Spleen (tissue), 11 donors: ENCODE data around the gene TECTB. TPM values are rescaled to one million over a fixed set of nuclear protein-coding genes. Genes with fewer than 3 reads are reported as not detected.

Experiments
- DNase-seq: peaks from one replicate; pipeline ENCODE4 v3.0.0-alpha.2; 2020
- H3K27ac ChIP-seq, 8 donors: fragments of 200-600 bp; sonication (generic) in 7 of 8; 1 replicate in 4 of 8; 2 replicates in 4 of 8; pipeline versions ENCODE4 v1.5.0 to v1.8.0; 2016 to 2021; ENCODE audit warnings: inconsistent platforms in 4 of 8, mild to moderate bottlenecking in 4 of 8, moderate library complexity in 1 of 8
- H3K27me3 ChIP-seq, 7 donors: fragments of 200-600 bp; sonication (generic) in 6 of 7; replicated peaks in 1 of 7; 1 replicate in 4 of 7; 2 replicates in 3 of 7; pipeline versions ENCODE4 v1.5.0 to v1.8.0; 2016 to 2021; ENCODE audit warnings: inconsistent platforms in 3 of 7, mild to moderate bottlenecking in 1 of 7
- H3K36me3 ChIP-seq, 6 donors: fragments of 200-600 bp; sonication (generic) in 5 of 6; 1 replicate in 4 of 6; 2 replicates in 2 of 6; pipeline versions ENCODE4 v1.5.0 to v1.8.0; 2016 to 2021; ENCODE audit warnings: inconsistent platforms in 2 of 6
- H3K4me1 ChIP-seq, 6 donors: fragments of 200-600 bp; sonication (generic) in 5 of 6; 1 replicate in 3 of 6; 2 replicates in 3 of 6; pipeline versions ENCODE4 v1.5.0 to v1.8.0; 2016 to 2021; ENCODE audit warnings: inconsistent platforms in 3 of 6
- H3K4me3 ChIP-seq, 8 donors: fragments of 200-600 bp; sonication (generic) in 7 of 8; 1 replicate in 4 of 8; 2 replicates in 4 of 8; pipeline versions ENCODE4 v1.5.0 to v1.8.0; 2016 to 2021; ENCODE audit warnings: inconsistent platforms in 4 of 8, mild to moderate bottlenecking in 4 of 8, moderate library complexity in 2 of 8
- H3K9me3 ChIP-seq, 8 donors: fragments of 200-600 bp; sonication (generic) in 7 of 8; 1 replicate in 4 of 8; 2 replicates in 4 of 8; pipeline versions ENCODE4 v1.5.0 to v1.8.0; 2016 to 2021; ENCODE audit warnings: inconsistent platforms in 4 of 8
- CTCF ChIP-seq, 11 experiments: fragments of 200-600 bp in 7 of 11; fragments of 450-650 bp in 4 of 11; sonication (generic) in 4 of 11; IDR thresholded peaks in 8 of 11; conservative IDR thresholded peaks in 3 of 11; 1 replicate in 7 of 11; 2 replicates in 4 of 11; pipeline versions ENCODE4 v1.4.0 to v1.8.0; 2016 to 2021; ENCODE audit warnings: antibody characterized with exemption in 11 of 11, inconsistent platforms in 4 of 11, mild to moderate bottlenecking in 1 of 11
- POLR2A ChIP-seq, 3 donors: fragments of 450-650 bp; IDR thresholded peaks; one replicate each; pipeline ENCODE4 v1.5.1; 2017; ENCODE audit warnings: antibody characterized with exemption in 3 of 3, mild to moderate bottlenecking in 1 of 3
- POLR2AphosphoS5 ChIP-seq, 3 donors: sonication (generic); formaldehyde crosslinking; IDR thresholded peaks; one replicate each; pipeline ENCODE4 v1.5.1; 2017; ENCODE audit warnings: antibody characterized with exemption in 3 of 3
- WGBS, 5 donors: extraction: QIAGEN DNeasy Blood & Tissue Kit in 3 of 5; methylation state at CpG; one replicate each; pipeline versions ENCODE4 v1.1.5 to v1.1.7; 2013 to 2018; 5-methylcytosine and 5-hydroxymethylcytosine counted together
- intact Hi-C: fragments of 100-400 bp; cut with DNase I; formaldehyde crosslinking; loops from one replicate; pipeline ENCODE4 v1.15.0; 2023; ENCODE audit warnings: low total_unique reads
- polyA plus RNA-seq, 3 donors: library from polyadenylated mRNA; stranded (reverse); fragments of 200-250 nt; gene quantifications; one replicate each; pipeline ENCODE4 v1.2.1, GENCODE V29; 2013
- total RNA-seq, 7 donors: library from RNA; depleted of rRNA in 3 of 7; stranded (reverse); fragments of >200 nt in 3 of 7; fragmentation: NEBNext Ultra II Directional in 4 of 7; extraction: Animal tissue kit (Norgen Biotek cat#: 25700) in 4 of 7; gene quantifications; one replicate each; pipeline versions ENCODE4 v1.1.0 to v1.2.1, GENCODE V29; 2016 to 2021
- donor health status: healthy with polysubstance abuse.
- donor health status: DM: no; HTN: no; CAD: no; lungs with moderate emphysema.
- donor health status: DM: no; HTN: no; CAD: no.
- donor health status: Bipolar disorder and iron deficiency.
- donor health status: healthy.
- donor health status: DM: no; HTN: no; CAD: no.
- donor health status: DM: yes; HTN: yes; CAD: no.

Gene TECTB
- total and polyA plus RNA-seq, 10 donors = not detected

DNA sequence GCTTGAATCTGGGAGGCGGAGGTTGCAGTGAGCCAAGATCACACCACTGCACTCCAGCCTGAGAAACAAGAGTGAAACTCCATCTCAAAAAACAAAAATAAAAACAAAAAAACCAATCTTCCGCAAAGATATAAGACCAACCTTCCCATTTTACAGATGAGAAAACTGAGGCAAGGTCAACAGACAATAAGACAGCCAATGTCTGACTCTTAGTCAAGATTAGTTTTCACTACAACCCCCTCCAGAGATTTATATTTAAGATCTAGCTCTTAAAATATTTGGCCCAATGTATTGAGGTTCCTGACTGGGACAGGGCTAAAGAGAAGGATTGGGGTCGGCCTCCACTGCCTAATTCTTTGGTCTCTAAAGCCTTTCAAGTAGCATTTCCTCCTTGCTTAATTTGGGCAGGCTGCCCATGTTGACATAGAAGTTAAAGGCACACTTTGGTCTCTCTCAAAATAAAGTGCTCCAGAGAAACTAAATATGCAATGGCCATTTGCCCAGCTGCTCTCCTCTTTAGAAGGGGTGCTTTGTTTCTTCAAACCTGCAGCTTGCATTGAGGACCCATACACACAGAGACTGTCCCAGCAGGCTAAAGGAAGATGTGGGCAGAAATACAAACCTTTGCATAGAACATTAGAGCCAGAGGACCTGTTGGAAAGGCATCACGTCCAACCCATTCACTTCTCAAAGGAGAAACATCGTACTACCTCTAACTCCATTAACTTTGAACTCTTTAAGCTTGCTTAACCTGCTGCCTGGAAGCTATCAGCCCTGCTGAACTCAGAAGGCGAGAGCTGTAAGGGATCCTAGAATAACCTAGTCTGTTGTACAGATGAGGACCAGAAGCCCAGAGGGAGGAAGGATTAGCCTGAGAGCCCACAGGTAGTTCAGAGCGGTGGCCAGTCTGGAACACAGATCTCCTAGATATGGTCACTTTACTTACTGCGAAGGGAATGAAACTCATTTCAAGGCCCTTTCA is 3.9 kb downstream of the TECTB start:
- 73 to 79% (median 78%) methylated on average over 8 of the region's 8 CpGs for WGBS, 5 donors
- Histone ChIP-seq H3K27me3 (peaks cover 0 to 6% (median 0%) of the 10 kb centered on the region in 7 donors), H3K27ac (no peak overlapping the region), H3K9me3 (no peaks in the 10 kb centered on the region), H3K36me3 (no peaks in the 10 kb centered on the region), H3K4me3 (no peak overlapping the region), H3K4me1 (no peaks in the 10 kb centered on the region)
- DNase-seq = no peak
- TF ChIP-seq POLR2A (IDR thresholded peaks at IDR 0.05) = no peak
- TF ChIP-seq POLR2AphosphoS5 (IDR thresholded peaks at IDR 0.05) = no peak
- TF ChIP-seq CTCF (IDR thresholded peaks at IDR 0.05 in 8 of 11, conservative IDR thresholded peaks at IDR 0.05 in 3 of 11) = no peak
- intact Hi-C loops = no loop called here

DNA sequence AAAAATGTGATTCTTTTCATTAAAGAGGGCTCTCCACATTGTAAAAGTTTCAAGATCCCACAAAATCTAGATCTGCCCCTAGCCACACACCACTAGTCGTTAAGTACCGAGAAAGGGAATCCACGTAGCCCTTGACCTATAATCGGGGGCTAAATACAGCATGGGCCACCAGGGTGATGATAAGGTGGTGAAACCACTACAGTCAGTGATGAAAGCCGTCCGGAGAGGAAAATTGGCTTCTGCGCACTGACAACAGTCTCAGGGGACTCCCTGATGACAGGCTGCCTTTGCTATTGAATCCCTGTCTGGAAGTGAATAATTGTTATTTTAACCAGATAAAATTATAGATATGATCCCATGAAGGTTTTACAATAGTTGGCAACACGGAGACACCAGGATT is 4.6 kb downstream of the TECTB start:
- Histone ChIP-seq H3K27me3 (peaks cover 0 to 6% (median 0%) of the 10 kb centered on the region in 7 donors), H3K27ac (no peak overlapping the region), H3K4me1 (no peaks in the 10 kb centered on the region), H3K4me3 (no peak overlapping the region), H3K36me3 (no peaks in the 10 kb centered on the region), H3K9me3 (no peaks in the 10 kb centered on the region)
- 86 to 93% (median 90%) methylated on average over 8 of the region's 8 CpGs for WGBS, 5 donors
- TF ChIP-seq POLR2AphosphoS5 (IDR thresholded peaks at IDR 0.05) (no peak), CTCF (IDR thresholded peaks at IDR 0.05 in 8 of 11, conservative IDR thresholded peaks at IDR 0.05 in 3 of 11) (no peak), POLR2A (IDR thresholded peaks at IDR 0.05) (no peak)
- no peak for DNase-seq
- intact Hi-C loops = no loop called here

DNA sequence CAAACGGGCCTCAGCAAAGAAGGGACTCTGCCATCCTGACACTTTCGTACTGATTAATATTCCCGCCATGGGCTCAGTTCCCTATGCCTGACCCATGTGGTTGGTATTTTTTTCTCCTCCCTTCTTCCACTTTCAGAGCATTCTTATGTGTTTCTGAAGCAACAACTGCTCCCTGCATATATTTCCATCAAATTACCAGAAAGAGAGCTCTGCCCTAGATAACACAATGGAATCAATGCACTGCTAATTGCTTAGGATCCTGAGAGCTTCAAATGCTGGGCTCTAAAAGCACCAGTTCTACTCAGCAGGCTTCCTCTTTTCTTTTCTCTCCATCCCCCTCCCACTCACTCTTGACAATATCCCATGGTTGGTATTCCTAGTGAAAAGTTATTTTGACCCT is 5.3 kb downstream of the TECTB start:
- Histone ChIP-seq H3K27ac (no peak overlapping the region), H3K4me3 (no peak overlapping the region), H3K9me3 (no peaks in the 10 kb centered on the region), H3K36me3 (no peaks in the 10 kb centered on the region), H3K4me1 (no peaks in the 10 kb centered on the region), H3K27me3 (peaks cover 0 to 2% (median 0%) of the 10 kb centered on the region in 7 donors)
- no peak for DNase-seq
- WGBS, 5 donors = 81 to 88% (median 82%) methylated on average over 3 of the region's 3 CpGs
- TF ChIP-seq CTCF (IDR thresholded peaks at IDR 0.05 in 8 of 11, conservative IDR thresholded peaks at IDR 0.05 in 3 of 11) (no peak), POLR2A (IDR thresholded peaks at IDR 0.05) (no peak), POLR2AphosphoS5 (IDR thresholded peaks at IDR 0.05) (no peak)
- intact Hi-C loops = no loop called here

GRCh38 chr10:112289373-112290053 is 6.3 kb downstream of the TECTB start:
- Histone ChIP-seq H3K36me3 (no peaks in the 10 kb centered on the region), H3K4me3 (no peak overlapping the region), H3K4me1 (no peaks in the 10 kb centered on the region), H3K27me3 (no peaks in the 10 kb centered on the region), H3K9me3 (no peaks in the 10 kb centered on the region), H3K27ac (no peak overlapping the region)
- 87 to 94% (median 90%) methylated on average over 7 of the region's 7 CpGs for WGBS, 5 donors
- intact Hi-C loops = no loop called here
- TF ChIP-seq POLR2AphosphoS5 (IDR thresholded peaks at IDR 0.05) (no peak), CTCF (IDR thresholded peaks at IDR 0.05 in 8 of 11, conservative IDR thresholded peaks at IDR 0.05 in 3 of 11) (no peak), POLR2A (IDR thresholded peaks at IDR 0.05) (no peak)
- DNase-seq = no peak
